DMS 273 (cell line): ENCODE measurements around the gene DDX59.

Experiments used
- DNase-seq: peaks from one replicate; lab custom pipeline; 2025; ENCODE audit not compliant: unreplicated experiment; lab: John Stamatoyannopoulos, UW

Gene DDX59

DNA sequence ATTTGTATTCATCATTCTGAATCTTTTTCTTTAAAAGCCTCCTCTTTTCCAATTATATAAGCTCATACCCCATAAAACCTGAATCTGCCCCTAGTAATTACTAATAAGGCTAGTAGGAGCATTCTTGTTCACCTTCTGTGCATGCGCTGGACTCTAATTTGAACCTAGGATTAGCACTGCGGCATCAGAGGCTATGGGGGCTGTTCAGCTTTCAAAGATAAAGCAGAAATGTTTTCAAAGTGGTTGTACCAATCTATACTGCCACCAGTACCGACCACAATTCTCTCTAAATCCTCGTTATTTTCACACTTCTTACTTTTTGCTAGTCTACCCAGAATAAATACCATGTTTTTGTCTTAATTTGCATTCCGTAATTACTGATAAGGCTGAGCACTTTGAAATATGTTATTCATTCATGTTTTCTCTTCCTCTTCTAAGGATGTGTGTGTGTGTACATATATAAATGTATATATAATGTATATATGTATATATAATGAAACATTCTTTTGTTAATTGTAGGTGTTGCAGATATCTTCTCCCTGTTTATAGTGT is 1.6 kb upstream of the DDX59 start:
- no peak for DNase-seq

GRCh38 chr1:200670242-200671118 is 773 bp upstream of the DDX59 start:
- DNase-seq, result peak; percentile 91

DNA sequence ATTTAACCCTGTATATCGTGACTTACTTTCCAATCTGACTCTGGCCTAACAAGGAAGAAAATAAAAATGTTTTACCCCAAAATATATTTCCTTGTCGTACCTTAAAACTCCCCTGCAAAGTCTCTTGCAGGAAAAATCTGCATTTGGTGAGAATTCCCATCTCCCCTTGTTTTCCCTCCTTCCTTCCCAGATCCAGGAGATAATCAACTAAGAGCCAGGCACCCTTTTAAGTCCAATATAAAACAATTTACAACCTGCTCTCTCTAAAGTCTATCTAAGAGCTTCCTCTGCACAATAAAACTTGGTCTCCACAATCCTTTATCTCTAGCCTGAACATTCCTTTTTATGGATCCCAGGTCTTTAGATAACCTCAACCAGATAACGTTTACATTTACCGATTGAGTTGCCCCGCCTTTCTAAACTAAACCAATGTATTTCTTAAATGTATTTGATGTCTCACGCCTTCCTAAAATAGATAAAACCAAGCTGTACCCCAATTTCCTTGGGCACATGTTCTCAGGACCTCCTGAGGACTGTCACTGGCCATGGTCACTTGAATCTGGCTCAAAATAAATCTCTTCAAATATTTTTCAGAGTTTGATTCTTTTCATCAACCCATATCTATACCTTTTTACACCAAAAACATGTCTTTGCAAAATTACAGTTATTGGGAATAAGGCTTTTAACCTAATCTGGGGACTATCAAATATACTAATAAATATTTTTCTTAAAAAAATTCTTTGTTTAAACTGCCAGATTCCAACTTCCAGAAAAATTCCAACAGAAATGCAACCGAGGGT is 993 bp downstream of the DDX59 start:
- DNase-seq, result peak; percentile 36

DNA sequence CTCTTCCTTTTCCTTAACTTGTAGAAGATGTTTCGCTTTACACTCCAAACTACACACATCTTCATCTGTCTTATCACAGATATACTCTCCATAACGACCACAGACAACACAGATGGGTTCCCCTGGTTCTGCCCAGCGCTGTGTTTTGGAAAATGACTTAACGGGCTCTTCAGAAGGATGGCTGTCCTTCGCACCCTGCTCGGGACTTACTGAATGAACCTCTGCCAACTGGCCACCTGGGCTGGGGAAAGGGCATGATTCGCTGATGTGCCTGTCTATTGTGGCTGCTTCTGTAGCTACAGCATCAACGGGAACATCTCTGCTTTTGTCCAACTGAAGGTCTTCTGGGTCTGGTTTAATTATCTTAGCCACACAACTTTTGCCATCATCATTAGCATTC is 3.4 kb downstream of the DDX59 start:
- peak; percentile 12 for DNase-seq

GRCh38 chr1:200665861-200666260 is 3.8 kb downstream of the DDX59 start:
- DNase-seq, result no peak

DNA sequence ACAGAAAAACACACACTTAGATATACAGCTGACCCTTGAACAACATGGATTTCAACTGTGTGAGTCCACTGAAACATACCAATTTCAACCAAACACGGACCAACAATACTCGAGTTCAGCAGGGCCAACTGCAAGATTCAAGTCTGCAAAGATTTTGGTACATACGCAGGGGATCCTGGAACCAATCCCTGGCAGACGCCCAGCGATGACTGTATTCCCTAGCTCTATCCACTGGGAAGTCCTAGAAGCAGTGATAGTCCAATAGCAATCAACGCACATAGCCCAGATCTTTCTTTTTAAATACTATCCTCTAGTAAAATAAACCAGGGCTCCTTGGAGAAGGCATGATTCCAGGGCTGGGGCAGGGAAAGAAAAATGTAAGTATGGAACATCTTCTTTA is 9.0 kb downstream of the DDX59 start:
- no peak for DNase-seq

DNA sequence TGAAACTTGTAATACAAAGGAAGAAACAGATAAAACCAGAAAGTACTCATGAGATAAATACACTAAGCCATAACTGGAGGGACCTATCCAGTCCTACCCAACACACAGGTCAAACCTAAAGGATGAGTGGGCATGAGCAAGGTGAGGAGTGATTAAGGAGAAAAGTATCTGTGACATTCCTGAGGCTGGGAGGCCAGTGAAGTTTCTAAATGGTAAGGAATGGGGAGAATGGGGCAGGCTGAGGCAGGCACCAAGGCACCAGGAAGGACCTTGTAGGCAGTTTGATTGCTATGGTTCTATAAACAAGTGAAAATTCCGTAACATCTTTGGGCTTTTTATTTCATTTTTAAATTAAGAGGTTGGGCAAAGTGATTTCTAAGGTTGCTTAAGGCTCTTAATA is 10.4 kb downstream of the DDX59 start:
- no peak for DNase-seq

GRCh38 chr1:200658037-200658818 is 11.5 kb downstream of the DDX59 start:
- no peak for DNase-seq

- DNase-seq, result no peak
Observed at GRCh38 chr1:200654660-200655059, 15.0 kb downstream of the DDX59 start.

DNA sequence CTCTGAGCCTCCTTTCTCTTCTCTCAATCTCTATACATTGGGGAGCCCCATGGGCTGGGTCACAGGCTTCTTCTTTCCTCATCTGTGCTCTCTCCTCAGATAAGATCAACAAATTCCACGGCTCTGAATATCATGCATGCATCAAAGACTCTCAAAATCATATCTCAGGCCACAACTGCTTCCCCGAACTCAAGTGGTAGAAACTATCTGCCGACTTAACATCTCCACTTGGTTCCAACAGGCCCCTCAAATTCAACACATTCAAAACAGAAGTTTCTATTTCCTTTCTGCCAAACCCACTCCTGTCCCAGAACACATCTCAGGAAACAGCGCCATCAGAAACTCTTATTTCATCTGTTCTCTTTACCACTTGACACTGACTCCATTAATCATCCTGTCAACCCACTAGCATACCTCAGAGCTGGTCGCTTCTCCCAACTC is 16.7 kb downstream of the DDX59 start:
- DNase-seq, result no peak

DNA sequence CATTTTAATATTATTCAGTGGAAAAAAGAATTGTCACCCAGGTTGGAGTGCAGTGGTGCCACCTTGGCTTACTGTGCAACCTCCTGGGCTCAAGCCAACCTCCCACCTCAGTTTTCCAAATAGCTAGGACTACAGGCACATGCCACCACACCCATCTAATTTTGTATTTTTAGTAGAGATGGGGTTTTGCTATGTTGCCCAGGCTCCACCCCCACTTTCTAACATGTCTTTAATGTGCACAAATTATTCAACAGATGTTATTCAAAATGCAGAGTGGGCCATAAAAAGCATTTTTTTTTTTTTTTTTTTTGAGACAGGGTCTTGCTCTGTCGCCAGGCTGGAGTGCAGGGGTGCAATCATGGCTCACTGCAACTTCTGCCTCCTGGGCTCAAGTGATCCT is 17.3 kb downstream of the DDX59 start:
- DNase-seq, result no peak

GRCh38 chr1:200646515-200646914 is 23.2 kb downstream of the DDX59 start:
- no peak for DNase-seq

DNA sequence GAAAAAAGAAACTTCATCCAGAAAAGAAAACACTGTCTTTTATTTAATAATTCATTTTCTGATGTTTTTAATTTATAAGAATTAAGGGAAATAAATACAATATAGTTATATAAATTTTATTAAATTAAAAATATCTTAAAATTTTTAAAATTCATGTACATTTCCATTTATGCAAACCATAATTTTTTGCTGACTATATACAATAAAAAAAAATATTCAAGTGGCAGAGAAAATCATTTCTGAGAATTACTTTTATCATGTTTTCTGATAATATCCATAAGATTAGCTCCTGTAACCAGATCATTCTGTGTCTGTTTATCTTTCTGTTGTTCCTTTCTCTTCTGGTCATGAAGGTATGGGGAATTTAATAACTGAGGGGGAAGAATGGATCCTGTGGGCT is 25.7 kb downstream of the DDX59 start:
- no peak for DNase-seq

DNA sequence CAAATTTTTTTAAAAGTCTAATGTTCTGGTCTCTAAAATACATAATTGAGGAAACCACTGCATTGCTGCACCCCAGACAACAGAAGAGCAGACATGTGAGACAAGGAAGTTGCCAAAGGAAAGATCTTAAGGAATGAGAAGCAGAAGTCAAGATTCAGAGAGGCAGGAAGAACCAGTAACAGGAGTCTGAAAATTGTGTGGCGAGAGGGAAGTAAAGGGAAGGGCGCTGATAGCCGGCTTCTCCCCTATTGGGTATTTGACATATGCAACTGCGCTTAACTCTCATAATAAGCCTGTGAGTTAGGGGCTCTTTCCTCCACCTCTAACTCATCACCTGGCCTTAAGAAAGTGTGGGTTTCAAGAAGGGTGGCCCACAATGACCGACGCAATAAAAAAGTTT is 27.2 kb downstream of the DDX59 start:
- no peak for DNase-seq

DNA sequence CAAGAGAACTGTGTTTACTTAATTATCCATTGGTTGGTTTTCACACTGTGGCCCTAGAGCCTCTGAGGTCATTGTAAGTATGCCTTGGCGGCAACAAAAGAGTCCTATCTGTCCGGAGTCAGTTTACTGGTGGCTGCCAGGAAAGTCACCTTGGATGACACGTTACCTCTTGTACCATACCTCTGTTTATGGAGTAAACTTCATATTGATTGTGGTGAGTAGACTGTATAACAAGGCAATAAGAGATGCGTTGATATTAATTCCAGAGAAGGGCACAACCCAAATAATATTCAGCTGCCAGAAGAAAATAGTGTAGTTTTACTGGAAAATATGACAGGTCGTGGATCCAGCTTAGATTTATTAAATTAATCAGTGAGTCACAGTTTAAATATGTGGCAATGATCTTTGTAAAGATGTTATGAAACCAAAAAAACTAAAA is 28.7 kb downstream of the DDX59 start:
- DNase-seq, result no peak

DNA sequence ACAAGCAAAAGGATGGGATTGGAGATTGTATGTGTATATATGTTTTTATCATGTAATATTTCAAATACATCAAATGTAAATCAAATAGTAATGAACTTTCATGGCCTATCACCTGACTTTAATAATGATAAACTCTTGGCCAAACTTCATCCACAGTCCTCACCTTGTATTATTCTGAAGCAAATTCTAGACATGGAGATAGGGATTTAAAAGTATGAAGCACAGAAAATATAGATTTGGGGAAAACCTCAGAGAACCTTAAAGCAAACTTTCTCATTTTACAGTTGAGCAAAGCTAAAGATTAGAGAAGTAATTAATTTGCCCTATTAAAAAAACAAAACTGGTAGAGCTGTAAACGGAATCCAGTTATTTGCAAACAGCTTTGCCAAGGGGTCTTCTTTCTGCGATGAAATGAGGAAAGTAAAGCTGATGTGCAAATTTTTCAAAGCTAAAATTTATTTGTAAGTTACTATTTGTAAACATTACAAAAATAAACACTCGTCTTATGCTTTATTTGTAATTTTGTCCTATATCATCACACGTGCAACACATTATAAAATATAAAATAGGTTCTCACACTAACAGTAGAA is 29.2 kb downstream of the DDX59 start:
- no peak for DNase-seq

DNA sequence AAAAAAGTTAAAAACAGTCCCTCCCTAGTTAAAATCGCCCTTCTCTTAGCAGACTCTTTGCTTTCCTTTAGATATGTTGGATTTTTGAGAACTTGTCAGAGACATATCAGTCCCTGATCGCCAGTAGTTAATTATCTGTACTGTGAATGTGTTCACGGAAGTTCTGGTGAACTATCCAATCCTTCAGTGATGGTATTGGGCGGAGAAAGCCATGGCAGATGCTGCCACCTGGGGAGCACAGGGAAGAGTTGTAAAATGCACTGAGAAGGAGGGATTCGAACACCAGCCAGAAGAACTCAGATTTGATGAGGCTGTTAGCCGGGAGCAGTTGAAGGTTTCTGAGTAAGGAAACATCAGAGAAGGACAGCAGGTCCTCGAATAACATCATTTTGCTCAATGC is 31.6 kb downstream of the DDX59 start:
- no peak for DNase-seq

GRCh38 chr1:200636681-200637080 is 33.0 kb downstream of the DDX59 start:
- DNase-seq, result no peak

DNA sequence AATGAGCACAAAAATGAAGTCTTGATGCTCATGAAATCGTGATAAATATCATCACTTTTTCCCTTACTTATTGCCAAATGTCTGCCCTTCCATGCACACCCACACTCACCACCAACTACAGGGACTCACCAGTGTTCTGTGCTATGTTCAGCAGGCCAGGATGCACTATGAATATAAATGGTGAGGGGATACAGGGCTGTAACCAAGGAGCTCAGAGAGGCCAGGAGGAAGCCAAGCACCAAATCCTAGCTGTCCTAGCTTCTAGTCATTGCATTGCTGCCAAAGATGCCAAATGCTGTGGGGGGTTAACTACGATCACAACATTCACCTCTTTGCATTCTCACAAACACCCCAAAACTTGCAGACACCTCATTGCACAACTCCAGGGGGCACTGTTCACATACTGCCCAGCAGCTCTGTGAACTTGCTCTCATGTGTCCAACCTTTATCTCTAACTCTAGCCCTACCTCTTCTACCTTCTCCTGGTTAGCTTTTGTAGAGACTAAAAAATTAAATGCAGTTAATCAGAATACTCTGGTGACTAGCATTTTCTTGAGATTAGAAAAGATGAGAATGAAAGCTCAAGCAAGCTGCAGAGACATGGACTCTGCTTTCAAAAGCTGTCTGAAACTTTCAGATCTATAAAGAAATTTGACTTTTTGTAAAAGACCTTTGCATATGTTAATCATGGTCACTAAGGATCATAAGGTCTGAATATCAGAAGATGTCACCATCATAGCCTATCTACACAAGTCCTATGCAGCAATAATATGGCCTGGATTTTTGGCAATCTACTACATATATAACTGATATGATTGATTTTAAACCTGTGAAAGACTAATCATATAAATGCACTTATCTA is 35.2 kb downstream of the DDX59 start:
- peak; percentile 6 for DNase-seq

GRCh38 chr1:200631375-200631774 is 38.3 kb downstream of the DDX59 start:
- DNase-seq, result no peak
